Vagina (tissue), 2 donors: ENCODE results near the gene NCDN. TPM values are rescaled to one million over a fixed set of nuclear protein-coding genes. Genes with fewer than 3 reads are reported as not detected.

ENCODE experiments used
- DNase-seq, 2 donors: peaks; one replicate each; pipeline ENCODE4 v3.0.0-alpha.2; 2017; ENCODE audit errors: extremely low spot score in 2 of 2
- H3K27ac ChIP-seq: fragments of 200-600 bp; sonication (generic); one replicate; pipeline ENCODE4 v1.5.1; 2019
- H3K27me3 ChIP-seq: fragments of 200-600 bp; sonication (generic); one replicate; pipeline ENCODE4 v1.5.1; 2019
- H3K36me3 ChIP-seq, 2 donors: fragments of 200-600 bp; sonication (generic); one replicate each; pipeline ENCODE4 v1.5.1; 2017 to 2019
- H3K4me1 ChIP-seq: fragments of 200-600 bp; sonication (generic); one replicate; pipeline ENCODE4 v1.5.1; 2019
- H3K4me3 ChIP-seq, 2 donors: fragments of 200-600 bp; sonication (generic); 1 replicate in 1 of 2; 2 replicates in 1 of 2; pipeline ENCODE4 v1.5.1; 2016 to 2019
- H3K9me3 ChIP-seq: fragments of 200-600 bp; sonication (generic); one replicate; pipeline ENCODE4 v1.5.1; 2019
- CTCF ChIP-seq, 3 experiments: fragments of 450-650 bp in 2 of 3; fragments of 200-600 bp in 1 of 3; sonication (generic) in 1 of 3; IDR thresholded peaks; one replicate each; pipeline ENCODE4 v1.5.1; 2017 to 2019; ENCODE audit warnings: antibody characterized with exemption in 3 of 3, mild to moderate bottlenecking in 2 of 3, moderate library complexity in 2 of 3
- POLR2A ChIP-seq, 2 donors: fragments of 450-650 bp; IDR thresholded peaks; one replicate each; pipeline ENCODE4 v1.6.1; 2017; ENCODE audit warnings: antibody characterized with exemption in 2 of 2, mild to moderate bottlenecking in 2 of 2, moderate library complexity in 2 of 2
- POLR2AphosphoS5 ChIP-seq, 2 donors: sonication (generic); formaldehyde crosslinking; IDR thresholded peaks; one replicate each; pipeline ENCODE4 v1.9.0; 2017; ENCODE audit warnings: antibody characterized with exemption in 2 of 2, mild to moderate bottlenecking in 2 of 2, low read depth in 1 of 2; ENCODE audit not compliant: insufficient read depth in 1 of 2
- intact Hi-C: fragments of 100-400 bp; cut with DNase I; formaldehyde crosslinking; loops from one replicate; pipeline ENCODE4 v1.15.1; 2023
- total RNA-seq: library from RNA; depleted of rRNA; stranded (reverse); fragments of >200 nt; gene quantifications from one replicate; pipeline ENCODE4 v1.2.3, GENCODE V29; 2016

The NCDN gene
- total RNA-seq, 1 donor from 2014 or later = 24.8 TPM

GRCh38 chr1:35615440-35615839, 57.8 kb downstream of the NCDN start:
- DNase-seq = no peak
- H3K36me3 ChIP-seq = peaks cover 0 to 18% of the 10 kb centered on the region in 2 donors
- TF ChIP-seq POLR2AphosphoS5 (IDR thresholded peaks at IDR 0.05; ENCODE audit: insufficient read depth in 1 of 2, low read depth in 1 of 2) = no peak
- no peak for TF ChIP-seq CTCF (IDR thresholded peaks at IDR 0.05)
- no peak for TF ChIP-seq POLR2A (IDR thresholded peaks at IDR 0.05)
- intact Hi-C loops = no loop called here
- no peak overlapping the region for H3K4me3 ChIP-seq
- no peaks in the 10 kb centered on the region for H3K27me3 ChIP-seq
- H3K27ac ChIP-seq = no peak overlapping the region
- H3K9me3 ChIP-seq = no peaks in the 10 kb centered on the region
- H3K4me1 ChIP-seq = no peaks in the 10 kb centered on the region

Other genes starting within 250 kb of the NCDN start
- gene KIAA0319L, start 396 bp upstream of the NCDN start, total RNA-seq = 50.6 TPM
- gene TFAP2E, start 15.5 kb downstream of the NCDN start, total RNA-seq = 6.4 TPM
- 39.3 TPM for gene PSMB2, start 83.7 kb downstream of the NCDN start, total RNA-seq
- gene C1orf216, start 161.1 kb downstream of the NCDN start, total RNA-seq = 12.5 TPM
- gene CLSPN, start 212.2 kb downstream of the NCDN start, total RNA-seq = 1.7 TPM